PC-9 (cell line): ENCODE measurements around the gene SH3RF3. TPM values are rescaled to one million over a fixed set of nuclear protein-coding genes. Genes with fewer than 3 reads are reported as not detected.

Source experiments
- BruUV-seq: library from RNA; stranded (reverse); fragments of 400-500 nt; replicated peaks from 2 replicates; lab custom pipeline; 2021; lab: Mats Ljungman, UMichigan
- CTCF ChIA-PET: fragments of 300-600 bp; sonication (Branson Sonifier 250); formaldehyde crosslinking; loops from one replicate; lab custom pipeline; 2022; ENCODE audit warnings: antibody characterized with exemption; lab: Charles Lee
- POLR2A ChIA-PET: fragments of 300-600 bp; sonication (Branson Sonifier 250); formaldehyde crosslinking; loops from one replicate; lab custom pipeline; 2022; ENCODE audit warnings: antibody characterized with exemption; ENCODE audit not compliant: unreplicated experiment; lab: Charles Lee
- DNase-seq, 2 experiments: peaks; one replicate each; pipeline versions ENCODE4 v3.0.0 to v3.0.0-alpha.2; 2015 to 2022; ENCODE audit warnings: mixed read lengths in 1 of 2
- H2AFZ ChIP-seq: fragments of 200-600 bp; sonication (generic); 2 replicates; pipeline ENCODE4 v1.8.1; 2017; ENCODE audit warnings: antibody characterized with exemption
- H3F3A ChIP-seq: fragments of 200-600 bp; sonication (generic); 2 replicates; pipeline ENCODE4 v1.8.1; 2017; ENCODE audit warnings: antibody characterized with exemption, mild to moderate bottlenecking, low read depth; ENCODE audit not compliant: insufficient read depth
- H3K27ac ChIP-seq: fragments of 200-600 bp; sonication (generic); 2 replicates; pipeline ENCODE4 v1.6.1; 2016; ENCODE audit warnings: mixed run types
- H3K27me3 ChIP-seq: fragments of 200-600 bp; sonication (generic); 2 replicates; pipeline ENCODE4 v1.6.1; 2016; ENCODE audit warnings: low read depth, mixed run types; ENCODE audit not compliant: insufficient read depth
- H3K36me3 ChIP-seq: fragments of 200-600 bp; sonication (generic); 2 replicates; pipeline ENCODE4 v1.6.1; 2016; ENCODE audit warnings: low read depth, mixed run types
- H3K4me1 ChIP-seq: fragments of 200-600 bp; sonication (generic); replicated peaks from 2 replicates; pipeline ENCODE4 v1.6.1; 2016; ENCODE audit warnings: mixed run types; ENCODE audit not compliant: insufficient read depth
- H3K4me2 ChIP-seq: fragments of 200-600 bp; sonication (generic); 2 replicates; pipeline ENCODE4 v1.6.1; 2017; ENCODE audit warnings: mixed run types
- H3K4me3 ChIP-seq: fragments of 200-600 bp; sonication (generic); 2 replicates; pipeline ENCODE4 v1.6.1; 2016; ENCODE audit warnings: mixed run types
- H3K79me2 ChIP-seq: fragments of 200-600 bp; sonication (generic); 2 replicates; pipeline ENCODE4 v1.6.1; 2017; ENCODE audit warnings: low read depth, mixed run types
- H3K9me2 ChIP-seq: fragments of 200-600 bp; sonication (generic); 2 replicates; pipeline ENCODE4 v1.8.1; 2017; ENCODE audit warnings: mild to moderate bottlenecking; ENCODE audit not compliant: insufficient read depth
- H3K9me3 ChIP-seq: fragments of 200-600 bp; sonication (generic); 2 replicates; pipeline ENCODE4 v1.8.1; 2016; ENCODE audit warnings: low read depth; ENCODE audit not compliant: insufficient read depth
- H4K20me1 ChIP-seq: fragments of 200-600 bp; sonication (generic); 2 replicates; pipeline ENCODE4 v1.8.1; 2017; ENCODE audit not compliant: insufficient read depth
- CTCF ChIP-seq: fragments of 200-600 bp; sonication (generic); conservative IDR thresholded peaks from 2 replicates; pipeline ENCODE4 v1.6.1; 2017; ENCODE audit warnings: mixed run types, antibody characterized with exemption, mild to moderate bottlenecking, moderate library complexity
- EZH2 ChIP-seq: fragments of 200-600 bp; sonication (generic); IDR thresholded peaks from 2 replicates; pipeline ENCODE4 v1.8.0; 2017; ENCODE audit warnings: antibody characterized with exemption, low read depth
- intact Hi-C: fragments of 100-400 bp; cut with micrococcal nuclease; formaldehyde crosslinking; loops from one replicate; pipeline ENCODE4 v1.10.0; 2022; ENCODE audit not compliant: unreplicated experiment
- total RNA-seq: library from RNA; stranded (reverse); gene quantifications from 2 replicates; pipeline ENCODE4 v1.2.3, GENCODE V29; 2021

The SH3RF3 gene
- total RNA-seq, 1 experiment from 2014 or later: 6.1 TPM

DNA sequence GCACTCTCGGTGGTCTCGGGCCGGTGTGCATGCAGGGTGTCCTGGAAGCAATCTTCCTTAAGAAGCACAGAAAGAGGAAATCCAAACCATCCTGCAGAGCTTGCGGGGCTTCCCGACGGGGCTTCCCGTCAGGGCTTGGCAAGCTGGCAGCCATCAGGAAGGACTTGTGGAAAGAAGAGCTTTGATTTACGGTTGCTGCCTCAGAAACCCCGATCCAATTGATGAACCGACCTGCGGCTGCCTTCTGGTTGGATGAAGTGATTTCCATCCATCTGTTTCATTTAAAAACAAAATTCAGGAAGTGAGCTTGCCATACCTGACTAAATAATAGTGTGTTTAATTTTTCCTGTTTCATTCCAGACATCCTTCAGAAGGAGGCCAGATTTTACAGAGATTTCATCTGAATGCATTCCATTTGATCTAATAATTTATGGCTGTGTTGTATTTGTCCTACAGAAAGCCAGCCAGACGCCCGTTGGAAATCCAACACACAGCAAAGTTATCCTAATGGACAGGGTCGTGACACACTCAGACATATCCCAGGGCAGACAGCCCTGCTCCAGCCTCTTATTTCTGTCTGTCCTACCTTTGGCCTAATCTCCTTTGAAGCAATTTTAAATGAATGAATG is 343.4 kb downstream of the SH3RF3 start:
- H3K4me1 ChIP-seq: peaks cover 51% of the 10 kb centered on the region
- no peaks in the 10 kb centered on the region for H4K20me1 ChIP-seq
- no peak for DNase-seq
- H3F3A ChIP-seq: peaks cover 35% of the 10 kb centered on the region; the same call in 1 of the 2 replicates
- H3K9me2 ChIP-seq: no peaks in the 10 kb centered on the region
- no peaks in the 10 kb centered on the region for H3K27me3 ChIP-seq
- no peak for TF ChIP-seq CTCF
- no peak for TF ChIP-seq EZH2
- no TSS peak for BruUV-seq
- no peak overlapping the region for H3K4me3 ChIP-seq
- no peak overlapping the region for H2AFZ ChIP-seq
- no peak overlapping the region for H3K27ac ChIP-seq
- H3K79me2 ChIP-seq: no peaks in the 10 kb centered on the region
- POLR2A ChIA-PET: no interaction called here
- no peaks in the 10 kb centered on the region for H3K9me3 ChIP-seq
- H3K4me2 ChIP-seq: no peak overlapping the region
- CTCF ChIA-PET: no interaction called here
- intact Hi-C loops: no loop called here
- H3K36me3 ChIP-seq: no peaks in the 10 kb centered on the region

DNA sequence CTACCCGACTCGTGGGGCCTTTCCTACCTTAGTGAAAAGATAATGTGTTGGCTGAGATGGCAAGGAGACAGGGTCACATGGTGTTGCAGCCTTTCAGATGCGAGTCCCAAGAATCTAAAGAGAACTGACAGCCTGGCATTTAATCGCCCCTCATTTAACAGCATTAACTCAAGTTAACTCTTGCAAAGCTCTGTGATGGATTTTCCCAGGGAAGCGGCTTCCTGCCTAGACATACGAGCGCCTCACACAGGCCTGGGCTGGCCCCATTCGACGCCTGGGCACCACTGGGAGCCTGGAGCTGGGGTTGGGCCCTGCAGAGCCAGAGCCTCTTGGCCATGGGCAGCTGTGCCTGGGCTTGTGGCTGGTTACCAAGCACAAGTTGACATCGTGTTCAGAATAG is 344.0 kb downstream of the SH3RF3 start:
- Histone ChIP-seq H3K4me1 (peaks cover 51% of the 10 kb centered on the region), H3K4me2 (no peak overlapping the region), H2AFZ (no peak overlapping the region), H3K79me2 (no peaks in the 10 kb centered on the region), H3K9me2 (no peaks in the 10 kb centered on the region), H3K4me3 (no peak overlapping the region), H3K9me3 (no peaks in the 10 kb centered on the region), H3K27me3 (no peaks in the 10 kb centered on the region), H3K36me3 (no peaks in the 10 kb centered on the region), H4K20me1 (no peaks in the 10 kb centered on the region), H3F3A (peaks cover 35% of the 10 kb centered on the region; the same call in 1 of the 2 replicates), H3K27ac (no peak overlapping the region)
- intact Hi-C loops: no loop called here
- no peak for DNase-seq
- no TSS peak for BruUV-seq
- TF ChIP-seq EZH2: no peak
- no peak for TF ChIP-seq CTCF
- POLR2A ChIA-PET: no interaction called here
- CTCF ChIA-PET: no interaction called here

DNA sequence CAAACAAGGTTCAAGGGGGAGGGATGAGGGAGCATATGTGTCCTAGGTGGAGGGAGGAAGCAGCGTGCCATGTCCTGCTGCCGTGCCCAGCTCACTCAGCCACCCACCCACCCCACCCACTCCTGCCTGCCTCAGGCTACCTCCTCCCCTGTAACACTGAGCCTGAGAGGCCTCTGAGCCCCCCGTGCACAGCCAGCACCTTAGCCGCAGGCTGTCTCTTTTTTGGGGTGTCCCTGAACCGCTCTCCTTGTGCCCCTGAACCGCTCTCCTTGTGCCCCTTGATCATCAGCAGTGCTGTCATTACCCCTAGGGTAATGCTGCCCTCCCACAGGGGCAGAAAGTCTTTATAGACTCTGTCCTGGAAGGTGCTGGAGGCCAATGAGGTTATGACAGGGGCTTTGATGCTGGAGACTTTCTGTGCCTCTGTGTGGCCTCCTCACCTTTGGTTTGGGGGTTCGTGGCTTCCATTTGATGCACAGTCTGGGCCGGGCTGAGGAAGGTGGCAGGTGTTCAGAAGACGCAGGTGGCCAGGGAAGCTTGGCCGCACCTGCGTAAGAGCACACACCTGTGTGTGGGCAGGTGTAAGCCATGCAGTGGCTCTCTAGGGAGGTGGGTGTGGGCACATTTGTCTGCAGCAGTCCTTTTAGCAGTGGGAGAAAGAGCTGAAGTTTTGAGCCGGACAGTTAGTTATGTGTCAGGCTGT is 344.8 kb downstream of the SH3RF3 start:
- H3K4me1 ChIP-seq: peaks cover 45% of the 10 kb centered on the region
- H3K27ac ChIP-seq: no peak overlapping the region
- TF ChIP-seq CTCF: no peak
- TF ChIP-seq EZH2: no peak
- no peaks in the 10 kb centered on the region for H3K9me3 ChIP-seq
- intact Hi-C loops: no loop called here
- POLR2A ChIA-PET: no interaction called here
- CTCF ChIA-PET: no interaction called here
- no peaks in the 10 kb centered on the region for H4K20me1 ChIP-seq
- no peaks in the 10 kb centered on the region for H3K27me3 ChIP-seq
- DNase-seq: no peak
- H3K79me2 ChIP-seq: no peaks in the 10 kb centered on the region
- no peaks in the 10 kb centered on the region for H3K36me3 ChIP-seq
- H3K4me2 ChIP-seq: no peak overlapping the region
- H3K9me2 ChIP-seq: no peaks in the 10 kb centered on the region
- no peak overlapping the region for H2AFZ ChIP-seq
- no peak overlapping the region for H3K4me3 ChIP-seq
- peaks cover 35% of the 10 kb centered on the region; the same call in 1 of the 2 replicates for H3F3A ChIP-seq
- BruUV-seq: no TSS peak
